ENCODE results near the gene FMN1. TPM values are rescaled to one million over a fixed set of nuclear protein-coding genes. Genes with fewer than 3 reads are reported as not detected.

Gene FMN1
- total and polyA plus RNA-seq, 10 of the 15 experiments (the other 5 are each of a cell fraction or from before 2014, with no cell fraction given), result 0.05 to 0.16 (median 0.08) TPM; not detected in 4

- ChIA-PET RAD21 (ENCODE audit: unreplicated experiment) (no interaction called here), CTCF (interaction anchor here (0.7 to 1.5 kb wide), 3 partner anchors 52 to 222 kb away, joined by 3 to 7 read pairs (median 3); no protein-coding TSS in a partner anchor), SMC1A (ENCODE audit: uncharacterized antibody, unreplicated experiment) (no interaction called here), POLR2A (no interaction called here)
- H4K20me1 ChIP-seq (ENCODE audit: control insufficient read depth, insufficient read depth), result no peaks in the 10 kb centered on the region
- no peaks in the 10 kb centered on the region for H3K4me1 ChIP-seq (ENCODE audit: control insufficient read depth, insufficient read depth, low read length)
- in situ Hi-C loops (cut with MboI), result no loop called here
- 36% methylated on average over 6 of the region's 6 CpGs for WGBS (ENCODE audit: insufficient coverage, insufficient replicate concordance, low lambda C conversion rate, missing lambda C conversion rate)
- FAIRE-seq, result no peak
- H3K9ac ChIP-seq (ENCODE audit: control insufficient read depth, insufficient read depth, low read length), result no peak overlapping the region
- TF ChIP-seq TCF7 (IDR thresholded peaks at IDR 0.05; ENCODE audit: borderline replicate concordance) (no peak), RAD51 (IDR thresholded peaks at IDR 0.05) (no peak), NR2C1 (IDR thresholded peaks at IDR 0.05) (no peak)
- no peak overlapping the region for H3K4me3 ChIP-seq
- H3K27me3 ChIP-seq (replicated peaks in 1 of 2; ENCODE audit: control insufficient read depth in 2 of 2, insufficient read depth in 2 of 2, low read length in 1 of 2), result no peaks in the 10 kb centered on the region
- no TSS peak for BruUV-seq (replicated peaks)
- H2AFZ ChIP-seq (ENCODE audit: control insufficient read depth, low read depth, low read length), result no peak overlapping the region
- H3K27ac ChIP-seq (ENCODE audit: control insufficient read depth, insufficient read depth), result no peak overlapping the region
- no peaks in the 10 kb centered on the region for H3K9me3 ChIP-seq (replicated peaks; ENCODE audit: control insufficient read depth, insufficient read depth, low read length)
- no peaks in the 10 kb centered on the region for H3K36me3 ChIP-seq (ENCODE audit: control insufficient read depth in 2 of 2, insufficient read depth in 2 of 2, low read length in 1 of 2)
- no peak overlapping the region for H3K4me2 ChIP-seq (ENCODE audit: control insufficient read depth, insufficient read depth)
- no peak for DNase-seq (ENCODE audit: low read depth, low spot score)
- intact Hi-C loops (cut with micrococcal nuclease; ENCODE audit: unreplicated experiment), result no loop called here
- no peak for ATAC-seq
- H3K79me2 ChIP-seq (ENCODE audit: control insufficient read depth, insufficient read depth, low read length), result no peaks in the 10 kb centered on the region
These were observed 310.4 kb downstream of the FMN1 start for GRCh38 chr15:32884146-32884545.

DNA sequence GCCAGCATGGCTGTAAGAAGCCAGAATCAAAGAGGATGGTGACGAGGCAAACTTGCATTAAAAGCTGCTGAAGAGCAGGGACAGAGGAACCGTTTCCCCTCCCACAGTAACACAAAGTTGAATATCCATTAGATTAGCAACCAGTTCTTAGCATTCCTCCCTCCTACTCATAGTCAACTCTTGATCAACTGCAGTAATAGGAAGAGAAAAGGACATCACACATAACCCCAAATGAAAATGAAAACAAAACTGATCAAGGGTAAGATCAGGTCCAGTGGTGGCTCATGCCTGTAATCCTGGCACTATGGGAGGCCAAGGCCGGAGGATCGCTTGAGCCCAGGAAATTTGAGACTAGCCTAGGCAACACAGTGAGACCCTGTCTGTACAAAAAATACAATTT is 311.6 kb downstream of the FMN1 start:
- Histone ChIP-seq H3K36me3 (ENCODE audit: control insufficient read depth in 2 of 2, insufficient read depth in 2 of 2, low read length in 1 of 2) (no peaks in the 10 kb centered on the region), H3K4me3 (no peak overlapping the region), H3K9ac (ENCODE audit: control insufficient read depth, insufficient read depth, low read length) (no peak overlapping the region), H3K4me1 (ENCODE audit: control insufficient read depth, insufficient read depth, low read length) (no peaks in the 10 kb centered on the region), H2AFZ (ENCODE audit: control insufficient read depth, low read depth, low read length) (no peak overlapping the region), H4K20me1 (ENCODE audit: control insufficient read depth, insufficient read depth) (no peaks in the 10 kb centered on the region), H3K9me3 (replicated peaks; ENCODE audit: control insufficient read depth, insufficient read depth, low read length) (no peaks in the 10 kb centered on the region), H3K27me3 (replicated peaks in 1 of 2; ENCODE audit: control insufficient read depth in 2 of 2, insufficient read depth in 2 of 2, low read length in 1 of 2) (no peaks in the 10 kb centered on the region), H3K4me2 (ENCODE audit: control insufficient read depth, insufficient read depth) (no peak overlapping the region), H3K27ac (ENCODE audit: control insufficient read depth, insufficient read depth) (no peak overlapping the region), H3K79me2 (ENCODE audit: control insufficient read depth, insufficient read depth, low read length) (no peaks in the 10 kb centered on the region)
- ChIA-PET SMC1A (ENCODE audit: uncharacterized antibody, unreplicated experiment) (no interaction called here), CTCF (interaction anchor here (1.5 kb wide), 1 partner anchor 53 kb away, joined by 7 read pairs; no protein-coding TSS in a partner anchor), POLR2A (no interaction called here), RAD21 (ENCODE audit: unreplicated experiment) (no interaction called here)
- ATAC-seq, result no peak; the same call in 2 of the 3 replicates
- no peak for DNase-seq (ENCODE audit: low read depth, low spot score)
- intact Hi-C loops (cut with micrococcal nuclease; ENCODE audit: unreplicated experiment) (no loop called here), in situ Hi-C loops (cut with MboI) (no loop called here)
- no peak for FAIRE-seq
- BruUV-seq (replicated peaks), result no TSS peak
- WGBS (ENCODE audit: insufficient coverage, insufficient replicate concordance, low lambda C conversion rate, missing lambda C conversion rate), result 38% methylated on average over 4 of the region's 4 CpGs
- TF ChIP-seq, protein P1, sequence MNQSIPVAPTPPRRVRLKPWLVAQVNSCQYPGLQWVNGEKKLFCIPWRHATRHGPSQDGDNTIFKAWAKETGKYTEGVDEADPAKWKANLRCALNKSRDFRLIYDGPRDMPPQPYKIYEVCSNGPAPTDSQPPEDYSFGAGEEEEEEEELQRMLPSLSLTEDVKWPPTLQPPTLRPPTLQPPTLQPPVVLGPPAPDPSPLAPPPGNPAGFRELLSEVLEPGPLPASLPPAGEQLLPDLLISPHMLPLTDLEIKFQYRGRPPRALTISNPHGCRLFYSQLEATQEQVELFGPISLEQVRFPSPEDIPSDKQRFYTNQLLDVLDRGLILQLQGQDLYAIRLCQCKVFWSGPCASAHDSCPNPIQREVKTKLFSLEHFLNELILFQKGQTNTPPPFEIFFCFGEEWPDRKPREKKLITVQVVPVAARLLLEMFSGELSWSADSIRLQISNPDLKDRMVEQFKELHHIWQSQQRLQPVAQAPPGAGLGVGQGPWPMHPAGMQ (IDR thresholded peaks at IDR 0.05; ENCODE audit: borderline replicate concordance), result no peak
- TF ChIP-seq, protein P2, sequence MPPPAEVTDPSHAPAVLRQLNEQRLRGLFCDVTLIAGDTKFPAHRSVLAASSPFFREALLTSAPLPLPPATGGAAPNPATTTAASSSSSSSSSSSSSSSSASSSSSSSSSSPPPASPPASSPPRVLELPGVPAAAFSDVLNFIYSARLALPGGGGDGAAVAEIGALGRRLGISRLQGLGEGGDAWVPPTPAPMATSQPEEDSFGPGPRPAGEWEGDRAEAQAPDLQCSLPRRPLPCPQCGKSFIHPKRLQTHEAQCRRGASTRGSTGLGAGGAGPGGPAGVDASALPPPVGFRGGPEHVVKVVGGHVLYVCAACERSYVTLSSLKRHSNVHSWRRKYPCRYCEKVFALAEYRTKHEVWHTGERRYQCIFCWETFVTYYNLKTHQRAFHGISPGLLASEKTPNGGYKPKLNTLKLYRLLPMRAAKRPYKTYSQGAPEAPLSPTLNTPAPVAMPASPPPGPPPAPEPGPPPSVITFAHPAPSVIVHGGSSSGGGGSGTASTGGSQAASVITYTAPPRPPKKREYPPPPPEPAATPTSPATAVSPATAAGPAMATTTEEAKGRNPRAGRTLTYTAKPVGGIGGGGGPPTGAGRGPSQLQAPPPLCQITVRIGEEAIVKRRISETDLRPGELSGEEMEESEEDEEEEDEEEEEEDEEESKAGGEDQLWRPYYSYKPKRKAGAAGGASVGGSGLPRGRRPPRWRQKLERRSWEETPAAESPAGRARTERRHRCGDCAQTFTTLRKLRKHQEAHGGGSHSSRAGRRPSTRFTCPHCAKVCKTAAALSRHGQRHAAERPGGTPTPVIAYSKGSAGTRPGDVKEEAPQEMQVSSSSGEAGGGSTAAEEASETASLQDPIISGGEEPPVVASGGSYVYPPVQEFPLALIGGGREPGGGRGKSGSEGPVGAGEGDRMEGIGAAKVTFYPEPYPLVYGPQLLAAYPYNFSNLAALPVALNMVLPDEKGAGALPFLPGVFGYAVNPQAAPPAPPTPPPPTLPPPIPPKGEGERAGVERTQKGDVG (CRISPR knock-in tag; IDR thresholded peaks at IDR 0.05), result no peak
- TF ChIP-seq ZNF384 (IDR thresholded peaks at IDR 0.05; ENCODE audit: borderline replicate concordance, low read depth, low read length), result no peak
- TF ChIP-seq, protein P3, sequence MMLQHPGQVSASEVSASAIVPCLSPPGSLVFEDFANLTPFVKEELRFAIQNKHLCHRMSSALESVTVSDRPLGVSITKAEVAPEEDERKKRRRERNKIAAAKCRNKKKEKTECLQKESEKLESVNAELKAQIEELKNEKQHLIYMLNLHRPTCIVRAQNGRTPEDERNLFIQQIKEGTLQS (IDR thresholded peaks at IDR 0.05; ENCODE audit: borderline replicate concordance, extremely low read depth, low read depth, low read length), result no peak
- no peak for TF ChIP-seq SIX5 (IDR thresholded peaks at IDR 0.05; ENCODE audit: low read depth, low read length, severe bottlenecking)
- TF ChIP-seq EP300 (IDR thresholded peaks at IDR 0.05; ENCODE audit: borderline replicate concordance in 1 of 2, control insufficient read depth in 1 of 2, low read depth in 2 of 2, low read length in 2 of 2), result no peak

All from GM12878 (cell line).